Measurements from ENCODE around the gene MEIOSIN.
A peak's percentile ranks its signal among the peaks of the same experiment; 100 is the strongest.
"Not testable (repeated sequence)": the region's sequence is repeated elsewhere in the genome, so short reads cannot be mapped to it uniquely, and the experiment has no call there.

The MEIOSIN gene

GRCh38 chr19:45710356-45711130, 22.7 kb upstream of the MEIOSIN start:
- no peaks in the 10 kb centered on the region for H3K4me1 ChIP-seq (ENCODE audit: control insufficient read depth in 2 of 2, insufficient read depth in 2 of 2, low read length in 2 of 2)
- H3K36me3 ChIP-seq (ENCODE audit: control insufficient read depth in 2 of 2, insufficient read depth in 2 of 2, low read length in 2 of 2), result peaks cover 10 to 12% of the 10 kb centered on the region in 2 donors
- no peaks in the 10 kb centered on the region for H3K27me3 ChIP-seq (ENCODE audit: control insufficient read depth in 2 of 2, insufficient read depth in 2 of 2, low read length in 2 of 2)
- no peak overlapping the region for H3K27ac ChIP-seq (ENCODE audit: low read depth in 2 of 2, low read length in 2 of 2)
- H3K9me3 ChIP-seq (ENCODE audit: control insufficient read depth in 2 of 2, low read length in 2 of 2), result no peaks in the 10 kb centered on the region
- H3K4me3 ChIP-seq (ENCODE audit: low read length in 2 of 2), result no peak overlapping the region
- H3K9ac ChIP-seq (ENCODE audit: low read depth in 1 of 2, low read length in 2 of 2), result no peak overlapping the region

GRCh38 chr19:45711851-45712698, 21.2 kb upstream of the MEIOSIN start:
- Histone ChIP-seq H3K4me3 (ENCODE audit: low read length in 2 of 2) (no peak overlapping the region), H3K4me1 (ENCODE audit: control insufficient read depth in 2 of 2, insufficient read depth in 2 of 2, low read length in 2 of 2) (peaks cover 3 to 7% of the 10 kb centered on the region in 2 donors), H3K27me3 (ENCODE audit: control insufficient read depth in 2 of 2, insufficient read depth in 2 of 2, low read length in 2 of 2) (no peaks in the 10 kb centered on the region), H3K9me3 (ENCODE audit: control insufficient read depth in 2 of 2, low read length in 2 of 2) (no peaks in the 10 kb centered on the region), H3K36me3 (ENCODE audit: control insufficient read depth in 2 of 2, insufficient read depth in 2 of 2, low read length in 2 of 2) (peaks cover 10 to 12% of the 10 kb centered on the region in 2 donors), H3K27ac (ENCODE audit: low read depth in 2 of 2, low read length in 2 of 2) (no peak overlapping the region), H3K9ac (ENCODE audit: low read depth in 1 of 2, low read length in 2 of 2) (no peak overlapping the region)

- Histone ChIP-seq H3K36me3 (ENCODE audit: control insufficient read depth in 2 of 2, insufficient read depth in 2 of 2, low read length in 2 of 2) (peaks cover 10 to 12% of the 10 kb centered on the region in 2 donors), H3K9me3 (ENCODE audit: control insufficient read depth in 2 of 2, low read length in 2 of 2) (no peaks in the 10 kb centered on the region), H3K27me3 (ENCODE audit: control insufficient read depth in 2 of 2, insufficient read depth in 2 of 2, low read length in 2 of 2) (no peaks in the 10 kb centered on the region), H3K9ac (ENCODE audit: low read depth in 1 of 2, low read length in 2 of 2) (no peak overlapping the region), H3K4me1 (ENCODE audit: control insufficient read depth in 2 of 2, insufficient read depth in 2 of 2, low read length in 2 of 2) (peaks cover 3 to 7% of the 10 kb centered on the region in 2 donors), H3K27ac (ENCODE audit: low read depth in 2 of 2, low read length in 2 of 2) (no peak overlapping the region), H3K4me3 (ENCODE audit: low read length in 2 of 2) (no peak overlapping the region)
Measured at GRCh38 chr19:45712699-45713067, 20.6 kb upstream of the MEIOSIN start.

GRCh38 chr19:45713141-45713540, 20.1 kb upstream of the MEIOSIN start:
- Histone ChIP-seq H3K36me3 (ENCODE audit: control insufficient read depth in 2 of 2, insufficient read depth in 2 of 2, low read length in 2 of 2) (peaks cover 10 to 12% of the 10 kb centered on the region in 2 donors), H3K27me3 (ENCODE audit: control insufficient read depth in 2 of 2, insufficient read depth in 2 of 2, low read length in 2 of 2) (no peaks in the 10 kb centered on the region), H3K9me3 (ENCODE audit: control insufficient read depth in 2 of 2, low read length in 2 of 2) (no peaks in the 10 kb centered on the region), H3K4me1 (ENCODE audit: control insufficient read depth in 2 of 2, insufficient read depth in 2 of 2, low read length in 2 of 2) (peaks cover 8 to 11% of the 10 kb centered on the region in 2 donors), H3K27ac (ENCODE audit: low read depth in 2 of 2, low read length in 2 of 2) (no peak overlapping the region), H3K4me3 (ENCODE audit: low read length in 2 of 2) (no peak overlapping the region), H3K9ac (ENCODE audit: low read depth in 1 of 2, low read length in 2 of 2) (no peak overlapping the region)

GRCh38 chr19:45715139-45715538, 18.1 kb upstream of the MEIOSIN start:
- no peak overlapping the region for H3K9ac ChIP-seq (ENCODE audit: low read depth in 1 of 2, low read length in 2 of 2)

GRCh38 chr19:45716359-45717130, 16.7 kb upstream of the MEIOSIN start:
- H3K9ac ChIP-seq (ENCODE audit: low read depth in 1 of 2, low read length in 2 of 2), result peak overlapping the region; percentile 78 to 82
- peak overlapping the region; percentile 62 to 85 for H3K4me3 ChIP-seq (ENCODE audit: low read length in 2 of 2)
- peaks cover 17 to 24% of the 10 kb centered on the region in 2 donors for H3K4me1 ChIP-seq (ENCODE audit: control insufficient read depth in 2 of 2, insufficient read depth in 2 of 2, low read length in 2 of 2)
- H3K36me3 ChIP-seq (ENCODE audit: control insufficient read depth in 2 of 2, insufficient read depth in 2 of 2, low read length in 2 of 2), result peaks cover 9% of the 10 kb centered on the region in 2 donors
- peak overlapping the region; percentile 96 to 97 for H3K27ac ChIP-seq (ENCODE audit: low read depth in 2 of 2, low read length in 2 of 2)
- H3K9me3 ChIP-seq (ENCODE audit: control insufficient read depth in 2 of 2, low read length in 2 of 2), result no peaks in the 10 kb centered on the region
- no peaks in the 10 kb centered on the region for H3K27me3 ChIP-seq (ENCODE audit: control insufficient read depth in 2 of 2, insufficient read depth in 2 of 2, low read length in 2 of 2)

More at GRCh38 chr19:45715139-45715538, 18.1 kb upstream of the MEIOSIN start:
- H3K27me3 ChIP-seq (ENCODE audit: control insufficient read depth in 2 of 2, insufficient read depth in 2 of 2, low read length in 2 of 2), result no peaks in the 10 kb centered on the region
- peaks cover 12 to 14% of the 10 kb centered on the region in 2 donors for H3K36me3 ChIP-seq (ENCODE audit: control insufficient read depth in 2 of 2, insufficient read depth in 2 of 2, low read length in 2 of 2)
- H3K4me3 ChIP-seq (ENCODE audit: low read length in 2 of 2), result no peak overlapping the region
- H3K4me1 ChIP-seq (ENCODE audit: control insufficient read depth in 2 of 2, insufficient read depth in 2 of 2, low read length in 2 of 2), result peaks cover 14 to 17% of the 10 kb centered on the region in 2 donors
- no peak overlapping the region for H3K27ac ChIP-seq (ENCODE audit: low read depth in 2 of 2, low read length in 2 of 2)
- no peaks in the 10 kb centered on the region for H3K9me3 ChIP-seq (ENCODE audit: control insufficient read depth in 2 of 2, low read length in 2 of 2)

GRCh38 chr19:45717131-45717982, 15.9 kb upstream of the MEIOSIN start:
- peaks cover 2 to 6% of the 10 kb centered on the region in 2 donors for H3K36me3 ChIP-seq (ENCODE audit: control insufficient read depth in 2 of 2, insufficient read depth in 2 of 2, low read length in 2 of 2)
- H3K27me3 ChIP-seq (ENCODE audit: control insufficient read depth in 2 of 2, insufficient read depth in 2 of 2, low read length in 2 of 2), result no peaks in the 10 kb centered on the region
- peaks cover 17 to 32% of the 10 kb centered on the region in 2 donors for H3K4me1 ChIP-seq (ENCODE audit: control insufficient read depth in 2 of 2, insufficient read depth in 2 of 2, low read length in 2 of 2)
- peak overlapping the region; percentile 75 to 85 for H3K4me3 ChIP-seq (ENCODE audit: low read length in 2 of 2)
- peak overlapping the region; percentile 96 to 97 for H3K27ac ChIP-seq (ENCODE audit: low read depth in 2 of 2, low read length in 2 of 2)
- no peaks in the 10 kb centered on the region for H3K9me3 ChIP-seq (ENCODE audit: control insufficient read depth in 2 of 2, low read length in 2 of 2)
- peak overlapping the region; percentile 83 to 89 for H3K9ac ChIP-seq (ENCODE audit: low read depth in 1 of 2, low read length in 2 of 2)

GRCh38 chr19:45717983-45718650, 15.1 kb upstream of the MEIOSIN start:
- Histone ChIP-seq H3K4me1 (ENCODE audit: control insufficient read depth in 2 of 2, insufficient read depth in 2 of 2, low read length in 2 of 2) (peaks cover 17 to 34% of the 10 kb centered on the region in 2 donors), H3K27ac (ENCODE audit: low read depth in 2 of 2, low read length in 2 of 2) (peak overlapping the region; percentile 96 to 97), H3K27me3 (ENCODE audit: control insufficient read depth in 2 of 2, insufficient read depth in 2 of 2, low read length in 2 of 2) (no peaks in the 10 kb centered on the region), H3K9ac (ENCODE audit: low read depth in 1 of 2, low read length in 2 of 2) (peak overlapping the region; percentile 83 to 89), H3K36me3 (ENCODE audit: control insufficient read depth in 2 of 2, insufficient read depth in 2 of 2, low read length in 2 of 2) (peaks cover 4 to 6% of the 10 kb centered on the region in 2 donors), H3K4me3 (ENCODE audit: low read length in 2 of 2) (peak overlapping the region; percentile 75 to 85), H3K9me3 (ENCODE audit: control insufficient read depth in 2 of 2, low read length in 2 of 2) (no peaks in the 10 kb centered on the region)

GRCh38 chr19:45720065-45720464, 13.2 kb upstream of the MEIOSIN start:
- not testable (repeated sequence) for H3K27me3 ChIP-seq (ENCODE audit: control insufficient read depth in 2 of 2, insufficient read depth in 2 of 2, low read length in 2 of 2); H3K9me3 ChIP-seq (ENCODE audit: control insufficient read depth in 2 of 2, low read length in 2 of 2); H3K9ac ChIP-seq (ENCODE audit: low read depth in 1 of 2, low read length in 2 of 2); H3K4me3 ChIP-seq (ENCODE audit: low read length in 2 of 2); H3K36me3 ChIP-seq (ENCODE audit: control insufficient read depth in 2 of 2, insufficient read depth in 2 of 2, low read length in 2 of 2)
- Histone ChIP-seq H3K27ac (ENCODE audit: low read depth in 2 of 2, low read length in 2 of 2) (peak overlapping the region; percentile 82 to 88), H3K4me1 (ENCODE audit: control insufficient read depth in 2 of 2, insufficient read depth in 2 of 2, low read length in 2 of 2) (peaks cover 17 to 36% of the 10 kb centered on the region in 2 donors)

Measured in mucosa of rectum (tissue), 2 donors.